ENCODE results near the gene SCRG1. TPM values are rescaled to one million over a fixed set of nuclear protein-coding genes. Genes with fewer than 3 reads are reported as not detected.

The SCRG1 gene
- total RNA-seq, 1 donor from 2014 or later, result 5.1 TPM

- H3K36me3 Mint-ChIP-seq (ENCODE audit: low read depth), result peaks cover 10% of the 10 kb centered on the region
- no peak for DNase-seq (ENCODE audit: low read depth, low spot score)
- no peaks in the 10 kb centered on the region for H3K27me3 Mint-ChIP-seq (ENCODE audit: low read depth)
- peaks cover 5% of the 10 kb centered on the region for H3K4me1 Mint-ChIP-seq
- TF ChIP-seq, protein P1, sequence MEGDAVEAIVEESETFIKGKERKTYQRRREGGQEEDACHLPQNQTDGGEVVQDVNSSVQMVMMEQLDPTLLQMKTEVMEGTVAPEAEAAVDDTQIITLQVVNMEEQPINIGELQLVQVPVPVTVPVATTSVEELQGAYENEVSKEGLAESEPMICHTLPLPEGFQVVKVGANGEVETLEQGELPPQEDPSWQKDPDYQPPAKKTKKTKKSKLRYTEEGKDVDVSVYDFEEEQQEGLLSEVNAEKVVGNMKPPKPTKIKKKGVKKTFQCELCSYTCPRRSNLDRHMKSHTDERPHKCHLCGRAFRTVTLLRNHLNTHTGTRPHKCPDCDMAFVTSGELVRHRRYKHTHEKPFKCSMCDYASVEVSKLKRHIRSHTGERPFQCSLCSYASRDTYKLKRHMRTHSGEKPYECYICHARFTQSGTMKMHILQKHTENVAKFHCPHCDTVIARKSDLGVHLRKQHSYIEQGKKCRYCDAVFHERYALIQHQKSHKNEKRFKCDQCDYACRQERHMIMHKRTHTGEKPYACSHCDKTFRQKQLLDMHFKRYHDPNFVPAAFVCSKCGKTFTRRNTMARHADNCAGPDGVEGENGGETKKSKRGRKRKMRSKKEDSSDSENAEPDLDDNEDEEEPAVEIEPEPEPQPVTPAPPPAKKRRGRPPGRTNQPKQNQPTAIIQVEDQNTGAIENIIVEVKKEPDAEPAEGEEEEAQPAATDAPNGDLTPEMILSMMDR (conservative IDR thresholded peaks at IDR 0.05), result no peak
- H3K27ac Mint-ChIP-seq (ENCODE audit: unreplicated experiment), result no peak overlapping the region
- no peaks in the 10 kb centered on the region for H3K9me3 Mint-ChIP-seq
- no peak overlapping the region for H3K4me3 Mint-ChIP-seq
Measured at GRCh38 chr4:173440888-173441287, 42.0 kb upstream of the SCRG1 start.

DNA sequence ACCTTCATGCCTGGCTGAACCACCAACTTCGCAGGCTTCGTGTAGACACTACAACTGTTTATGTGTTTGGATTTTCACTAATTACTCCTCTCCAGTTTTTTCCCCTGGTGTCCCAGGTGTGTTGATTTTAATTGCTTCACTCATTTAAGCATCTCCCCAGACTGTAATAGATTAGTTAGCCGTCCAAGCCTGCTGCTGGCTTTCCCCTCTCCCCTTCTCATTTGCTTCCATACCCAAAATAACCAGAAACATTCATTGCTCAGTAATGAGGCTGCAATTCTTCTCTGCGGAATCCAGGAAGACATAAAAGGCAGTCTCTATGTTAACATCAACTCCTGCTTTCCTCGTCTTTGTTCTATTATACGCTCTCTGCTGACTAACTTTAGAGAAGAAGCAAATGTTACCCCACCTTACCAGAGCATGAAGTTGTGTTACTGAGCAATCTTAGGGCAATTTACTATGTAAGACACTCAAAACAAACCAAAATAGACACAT, 37.9 kb upstream of the SCRG1 start:
- H3K27ac Mint-ChIP-seq (ENCODE audit: unreplicated experiment), result no peak overlapping the region
- H3K36me3 Mint-ChIP-seq (ENCODE audit: low read depth), result no peaks in the 10 kb centered on the region
- no peaks in the 10 kb centered on the region for H3K9me3 Mint-ChIP-seq
- no peaks in the 10 kb centered on the region for H3K27me3 Mint-ChIP-seq (ENCODE audit: low read depth)
- DNase-seq (ENCODE audit: low read depth, low spot score), result no peak
- H3K4me3 Mint-ChIP-seq, result no peak overlapping the region
- peaks cover 5% of the 10 kb centered on the region for H3K4me1 Mint-ChIP-seq
- TF ChIP-seq, protein P1 (conservative IDR thresholded peaks at IDR 0.05), result no peak

GRCh38 chr4:173436149-173436579, 37.2 kb upstream of the SCRG1 start:
- H3K4me1 Mint-ChIP-seq, result peaks cover 5% of the 10 kb centered on the region
- DNase-seq (ENCODE audit: low read depth, low spot score), result no peak
- TF ChIP-seq, protein P1 (conservative IDR thresholded peaks at IDR 0.05), result no peak
- no peak overlapping the region for H3K27ac Mint-ChIP-seq (ENCODE audit: unreplicated experiment)
- no peaks in the 10 kb centered on the region for H3K27me3 Mint-ChIP-seq (ENCODE audit: low read depth)
- no peaks in the 10 kb centered on the region for H3K36me3 Mint-ChIP-seq (ENCODE audit: low read depth)
- no peaks in the 10 kb centered on the region for H3K9me3 Mint-ChIP-seq
- no peak overlapping the region for H3K4me3 Mint-ChIP-seq

DNA sequence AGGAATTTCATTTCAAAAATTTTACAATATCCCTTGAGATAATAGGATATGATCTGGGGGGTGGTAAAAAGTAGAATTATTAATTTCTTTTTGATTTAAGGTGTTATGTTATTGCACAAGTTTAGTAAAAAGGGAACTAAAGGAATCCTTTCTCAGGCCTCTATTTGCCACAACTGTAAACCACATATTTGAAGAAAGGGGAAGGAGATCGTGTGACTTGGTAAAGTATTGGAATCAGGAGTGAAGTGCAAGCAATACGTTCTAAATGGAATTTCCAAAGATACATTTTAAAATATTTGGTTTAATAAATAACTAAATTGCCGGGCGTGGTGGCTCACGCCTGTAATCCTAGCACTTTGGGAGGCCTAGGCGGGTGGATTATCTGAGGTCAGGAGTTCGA, 35.3 kb upstream of the SCRG1 start:
- no peaks in the 10 kb centered on the region for H3K9me3 Mint-ChIP-seq
- H3K27ac Mint-ChIP-seq (ENCODE audit: unreplicated experiment), result no peak overlapping the region
- DNase-seq (ENCODE audit: low read depth, low spot score), result no peak
- TF ChIP-seq, protein P1 (conservative IDR thresholded peaks at IDR 0.05), result no peak
- no peaks in the 10 kb centered on the region for H3K27me3 Mint-ChIP-seq (ENCODE audit: low read depth)
- H3K4me3 Mint-ChIP-seq, result no peak overlapping the region
- H3K36me3 Mint-ChIP-seq (ENCODE audit: low read depth), result no peaks in the 10 kb centered on the region
- H3K4me1 Mint-ChIP-seq, result peaks cover 5% of the 10 kb centered on the region

- Mint-ChIP-seq H3K27ac (ENCODE audit: unreplicated experiment) (no peak overlapping the region), H3K27me3 (ENCODE audit: low read depth) (no peaks in the 10 kb centered on the region), H3K4me1 (peaks cover 5% of the 10 kb centered on the region), H3K4me3 (no peak overlapping the region), H3K36me3 (ENCODE audit: low read depth) (no peaks in the 10 kb centered on the region), H3K9me3 (no peaks in the 10 kb centered on the region)
- DNase-seq (ENCODE audit: low read depth, low spot score), result no peak
- TF ChIP-seq, protein P1 (conservative IDR thresholded peaks at IDR 0.05), result no peak
Measured at GRCh38 chr4:173433447-173433846, 34.5 kb upstream of the SCRG1 start.

All from neural crest cell (in vitro differentiated cells).